Measurements from ENCODE around the gene ANO1.
A peak's percentile ranks its signal among the peaks of the same experiment; 100 is the strongest.

The ANO1 gene

DNA sequence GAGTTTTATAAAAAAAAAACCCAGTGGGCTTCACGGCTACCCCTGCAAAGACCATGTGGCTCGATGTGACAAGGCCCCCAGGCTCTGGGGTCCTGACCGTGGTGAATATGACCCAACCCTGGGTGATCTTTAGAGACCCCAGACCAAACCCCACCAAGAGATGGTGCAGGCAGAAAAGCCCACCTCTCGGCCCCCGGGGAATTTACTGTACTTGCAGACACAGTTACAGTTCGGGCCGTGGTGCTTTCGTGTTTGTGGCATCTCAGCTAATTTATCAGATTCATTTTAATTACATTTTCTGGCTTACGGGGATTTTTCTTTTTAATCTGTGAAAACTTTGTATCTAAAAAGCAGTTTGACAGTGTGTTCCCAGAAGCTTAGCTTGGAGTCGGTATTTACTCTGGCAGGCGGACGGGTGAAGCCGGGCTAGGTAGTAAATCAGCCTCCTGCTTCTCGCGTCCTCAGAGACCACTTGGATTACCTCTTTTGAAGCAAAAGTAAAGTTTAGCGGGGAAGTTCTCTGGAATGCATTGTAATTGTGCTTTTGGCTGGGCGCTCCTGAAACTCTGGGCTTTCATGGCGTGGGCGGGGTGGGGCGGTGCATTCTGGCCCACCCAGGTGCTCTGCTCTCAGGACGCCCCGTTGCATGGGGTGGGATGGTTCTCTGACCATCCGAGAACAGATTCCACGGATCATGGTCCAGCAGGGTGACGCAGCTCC, 25.3 kb downstream of the ANO1 start:
- TF ChIP-seq POLR2A (IDR thresholded peaks at IDR 0.05; ENCODE audit: low read depth, low read length), result no peak
- FAIRE-seq (no peak), DNase-seq (ENCODE audit: insufficient read length, low spot score) (no peak)

GRCh38 chr11:70104419-70104818, 26.3 kb downstream of the ANO1 start:
- no peak for TF ChIP-seq POLR2A (IDR thresholded peaks at IDR 0.05; ENCODE audit: low read depth, low read length)
- FAIRE-seq, result no peak
- DNase-seq (ENCODE audit: insufficient read length, low spot score), result no peak

DNA sequence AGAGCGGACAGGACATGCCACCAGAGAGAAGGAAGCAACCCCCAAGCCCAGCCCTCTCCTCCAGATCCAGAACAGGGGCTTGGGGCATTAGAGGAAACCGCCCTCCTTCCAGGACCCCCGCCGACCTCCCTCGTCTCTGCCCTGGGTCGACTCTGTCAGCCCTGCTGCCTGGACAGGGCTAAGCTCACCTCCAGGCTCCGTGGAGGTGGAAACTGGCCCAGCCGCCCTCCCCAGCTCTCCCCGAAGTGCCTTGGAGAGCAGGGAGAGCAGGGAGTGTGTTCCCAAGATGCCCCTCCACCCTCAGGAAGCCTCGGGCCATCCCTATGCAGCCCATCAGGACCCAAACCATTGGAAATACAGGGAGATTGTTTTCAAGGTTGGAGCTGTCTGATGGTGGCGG, 26.8 kb downstream of the ANO1 start:
- DNase-seq (ENCODE audit: insufficient read length, low spot score) (no peak), FAIRE-seq (no peak)
- no peak for TF ChIP-seq POLR2A (IDR thresholded peaks at IDR 0.05; ENCODE audit: low read depth, low read length)

GRCh38 chr11:70105369-70105754, 27.2 kb downstream of the ANO1 start:
- TF ChIP-seq POLR2A (IDR thresholded peaks at IDR 0.05; ENCODE audit: low read depth, low read length), result no peak
- DNase-seq (ENCODE audit: insufficient read length, low spot score), result no peak
- FAIRE-seq, result no peak

- DNase-seq (ENCODE audit: insufficient read length, low spot score) (no peak), FAIRE-seq (no peak)
- no peak for TF ChIP-seq POLR2A (IDR thresholded peaks at IDR 0.05; ENCODE audit: low read depth, low read length)
Measured at GRCh38 chr11:70105755-70106571, 27.8 kb downstream of the ANO1 start.

DNA sequence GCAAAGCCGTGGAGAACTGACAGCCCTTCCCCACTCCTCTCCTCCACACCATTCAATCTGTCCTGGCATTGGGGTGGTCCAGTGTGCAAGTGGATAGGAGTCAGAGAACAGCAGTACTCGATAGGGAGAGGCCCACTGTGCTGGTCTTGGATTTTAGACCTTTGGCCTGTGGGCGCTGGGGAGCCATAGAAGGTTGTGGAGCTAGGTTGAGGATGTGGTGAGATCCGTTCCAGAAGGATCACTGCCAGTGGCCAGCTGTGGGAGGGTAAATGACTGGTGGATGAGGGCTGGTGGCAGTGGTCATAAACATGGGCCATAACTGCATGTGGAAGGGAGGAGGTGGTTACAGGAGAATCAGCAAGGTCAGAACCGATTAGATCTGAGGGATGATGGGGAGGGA, 28.6 kb downstream of the ANO1 start:
- no peak for TF ChIP-seq POLR2A (IDR thresholded peaks at IDR 0.05; ENCODE audit: low read depth, low read length)
- FAIRE-seq (no peak), DNase-seq (ENCODE audit: insufficient read length, low spot score) (no peak)

- no peak for TF ChIP-seq POLR2A (IDR thresholded peaks at IDR 0.05; ENCODE audit: low read depth, low read length)
- FAIRE-seq (no peak), DNase-seq (ENCODE audit: insufficient read length, low spot score) (no peak)
Measured at GRCh38 chr11:70107191-70107590, 29.1 kb downstream of the ANO1 start.

GRCh38 chr11:70107756-70108155, 29.6 kb downstream of the ANO1 start:
- DNase-seq (ENCODE audit: insufficient read length, low spot score), result no peak
- no peak for TF ChIP-seq POLR2A (IDR thresholded peaks at IDR 0.05; ENCODE audit: low read depth, low read length)
- FAIRE-seq, result no peak

GRCh38 chr11:70108250-70108649, 30.1 kb downstream of the ANO1 start:
- no peak for TF ChIP-seq POLR2A (IDR thresholded peaks at IDR 0.05; ENCODE audit: low read depth, low read length)
- DNase-seq (ENCODE audit: insufficient read length, low spot score) (no peak), FAIRE-seq (no peak)

- FAIRE-seq (no peak), DNase-seq (ENCODE audit: insufficient read length, low spot score) (no peak)
- no peak for TF ChIP-seq POLR2A (IDR thresholded peaks at IDR 0.05; ENCODE audit: low read depth, low read length)
Measured at GRCh38 chr11:70109006-70109405, 30.9 kb downstream of the ANO1 start.

GRCh38 chr11:70109903-70110302, 31.8 kb downstream of the ANO1 start:
- TF ChIP-seq POLR2A (IDR thresholded peaks at IDR 0.05; ENCODE audit: low read depth, low read length), result no peak
- FAIRE-seq (no peak), DNase-seq (ENCODE audit: insufficient read length, low spot score) (no peak)

DNA sequence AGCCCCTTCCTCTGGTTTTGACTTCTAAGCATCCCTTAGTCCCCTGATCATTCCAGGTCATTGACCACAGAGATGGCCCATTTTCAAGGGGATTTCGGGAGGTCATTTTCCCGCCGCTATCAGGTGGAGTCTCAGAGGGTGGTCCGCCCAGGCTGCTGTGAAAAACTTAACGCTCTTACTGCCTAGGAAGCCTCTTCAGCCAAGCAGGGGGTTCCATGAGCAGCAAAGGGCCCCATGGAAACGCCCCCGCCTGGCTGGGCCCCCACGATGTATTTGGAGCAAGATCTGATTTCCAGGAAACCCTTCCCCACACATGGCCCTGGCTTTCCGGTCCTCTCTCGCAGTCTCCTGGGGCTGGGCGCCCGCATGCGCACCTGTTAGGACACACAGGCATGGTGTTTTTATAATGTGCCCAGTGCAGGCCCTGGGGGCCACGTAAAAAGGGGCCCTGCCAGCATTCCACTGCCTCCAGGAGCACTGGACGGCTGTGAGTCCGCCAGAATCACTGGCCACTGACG, 32.5 kb downstream of the ANO1 start:
- no peak for DNase-seq (ENCODE audit: insufficient read length, low spot score)
- no peak for FAIRE-seq
- no peak for TF ChIP-seq POLR2A (IDR thresholded peaks at IDR 0.05; ENCODE audit: low read depth, low read length)

DNA sequence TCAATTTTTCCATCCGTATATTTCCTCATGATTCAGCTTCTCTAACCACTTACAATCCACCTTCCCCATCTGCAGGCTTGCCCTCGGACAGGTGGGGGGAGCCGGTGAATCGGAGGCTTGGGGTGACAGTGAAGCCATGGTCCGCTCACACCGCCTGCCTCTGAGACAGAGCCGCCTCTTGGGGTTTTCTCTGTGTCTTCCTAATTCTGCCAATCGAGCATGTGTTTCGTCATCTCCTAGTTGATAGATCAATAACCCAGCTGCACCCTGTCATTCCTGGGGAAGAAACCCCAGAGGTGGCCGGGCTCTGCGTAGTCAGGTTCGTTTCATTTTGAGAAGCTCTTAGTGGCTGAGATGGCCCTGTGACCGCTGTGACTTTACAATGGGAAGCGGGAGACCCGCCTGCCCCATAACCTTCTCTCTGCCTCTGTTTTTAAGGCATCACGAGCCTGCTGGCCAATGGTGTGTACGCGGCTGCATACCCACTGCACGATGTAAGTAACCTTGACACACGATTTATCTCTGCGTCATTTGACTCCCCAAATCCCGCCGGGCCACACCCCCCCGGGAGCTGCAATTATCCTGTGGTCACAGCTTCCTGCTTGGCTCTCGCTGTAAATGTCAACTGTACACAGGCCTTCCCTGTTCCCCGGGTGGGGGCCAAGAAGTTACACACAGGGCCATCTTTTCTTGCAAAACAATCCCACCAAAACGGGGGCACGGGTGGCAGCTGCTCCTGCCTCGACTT, 33.3 kb downstream of the ANO1 start:
- FAIRE-seq (no peak), DNase-seq (ENCODE audit: insufficient read length, low spot score) (peak; percentile 82)
- TF ChIP-seq POLR2A (IDR thresholded peaks at IDR 0.05; ENCODE audit: low read depth, low read length), result no peak

GRCh38 chr11:70112017-70112434, 33.9 kb downstream of the ANO1 start:
- FAIRE-seq, result no peak
- TF ChIP-seq POLR2A (IDR thresholded peaks at IDR 0.05; ENCODE audit: low read depth, low read length), result no peak
- no peak for DNase-seq (ENCODE audit: insufficient read length, low spot score)
